ENCODE measurements around the gene RPS3A. TPM values are rescaled to one million over a fixed set of nuclear protein-coding genes. Genes with fewer than 3 reads are reported as not detected.

RPS3A gene
- total and polyA plus RNA-seq, 4 donors = 337 to 1,043 (median 588) TPM

DNA sequence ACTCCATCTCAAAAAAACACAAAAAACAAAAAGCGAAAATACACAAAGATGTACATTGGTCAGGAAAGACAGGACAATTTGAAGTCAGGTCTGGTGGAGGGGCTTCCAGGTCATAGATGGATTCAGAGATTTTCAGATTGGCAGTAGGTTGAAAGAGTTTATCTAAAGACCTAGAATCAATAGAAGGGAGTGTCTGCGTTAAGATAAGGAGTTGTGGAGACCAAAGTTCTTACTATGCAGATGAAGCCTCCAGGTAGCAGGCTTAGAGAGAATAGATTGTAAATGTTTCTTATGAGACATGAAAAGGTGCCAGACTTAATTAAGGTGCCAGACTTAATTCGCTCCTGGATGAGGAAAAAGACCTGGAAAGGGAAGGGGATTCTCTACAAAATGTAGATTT, 6.9 kb upstream of the RPS3A start:
- Histone ChIP-seq H3K27ac (ENCODE audit: low read depth in 1 of 2, low read length in 2 of 2) (no peak overlapping the region), H3K36me3 (ENCODE audit: control insufficient read depth in 4 of 4, insufficient read depth in 3 of 4, low read depth in 1 of 4, low read length in 3 of 4) (no peaks in the 10 kb centered on the region), H3K9me3 (ENCODE audit: control insufficient read depth in 4 of 4, low read length in 3 of 4) (no peaks in the 10 kb centered on the region), H3K27me3 (ENCODE audit: control insufficient read depth in 4 of 4, insufficient read depth in 4 of 4, low read length in 3 of 4) (no peaks in the 10 kb centered on the region), H3K4me1 (ENCODE audit: control insufficient read depth in 4 of 4, insufficient read depth in 4 of 4, low read length in 3 of 4) (no peaks in the 10 kb centered on the region), H3K4me3 (ENCODE audit: low read depth in 1 of 3, low read length in 3 of 3) (no peak overlapping the region), H3K9ac (ENCODE audit: low read depth in 1 of 2, low read length in 2 of 2) (no peak overlapping the region)
- TF ChIP-seq NR2F2 (IDR thresholded peaks at IDR 0.05) = no peak
- TF ChIP-seq FOXA2 (IDR thresholded peaks at IDR 0.05) = no peak
- TF ChIP-seq JUND (IDR thresholded peaks at IDR 0.05) = no peak
- TF ChIP-seq ATF3 (IDR thresholded peaks at IDR 0.05) = no peak
- TF ChIP-seq HNF4G (IDR thresholded peaks at IDR 0.05) = no peak
- no peak for TF ChIP-seq YY1 (IDR thresholded peaks at IDR 0.05)
- TF ChIP-seq, protein P1, sequence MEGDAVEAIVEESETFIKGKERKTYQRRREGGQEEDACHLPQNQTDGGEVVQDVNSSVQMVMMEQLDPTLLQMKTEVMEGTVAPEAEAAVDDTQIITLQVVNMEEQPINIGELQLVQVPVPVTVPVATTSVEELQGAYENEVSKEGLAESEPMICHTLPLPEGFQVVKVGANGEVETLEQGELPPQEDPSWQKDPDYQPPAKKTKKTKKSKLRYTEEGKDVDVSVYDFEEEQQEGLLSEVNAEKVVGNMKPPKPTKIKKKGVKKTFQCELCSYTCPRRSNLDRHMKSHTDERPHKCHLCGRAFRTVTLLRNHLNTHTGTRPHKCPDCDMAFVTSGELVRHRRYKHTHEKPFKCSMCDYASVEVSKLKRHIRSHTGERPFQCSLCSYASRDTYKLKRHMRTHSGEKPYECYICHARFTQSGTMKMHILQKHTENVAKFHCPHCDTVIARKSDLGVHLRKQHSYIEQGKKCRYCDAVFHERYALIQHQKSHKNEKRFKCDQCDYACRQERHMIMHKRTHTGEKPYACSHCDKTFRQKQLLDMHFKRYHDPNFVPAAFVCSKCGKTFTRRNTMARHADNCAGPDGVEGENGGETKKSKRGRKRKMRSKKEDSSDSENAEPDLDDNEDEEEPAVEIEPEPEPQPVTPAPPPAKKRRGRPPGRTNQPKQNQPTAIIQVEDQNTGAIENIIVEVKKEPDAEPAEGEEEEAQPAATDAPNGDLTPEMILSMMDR (IDR thresholded peaks at IDR 0.05; ENCODE audit: low read depth, low read length, missing input control) = no peak
- TF ChIP-seq, protein P2, sequence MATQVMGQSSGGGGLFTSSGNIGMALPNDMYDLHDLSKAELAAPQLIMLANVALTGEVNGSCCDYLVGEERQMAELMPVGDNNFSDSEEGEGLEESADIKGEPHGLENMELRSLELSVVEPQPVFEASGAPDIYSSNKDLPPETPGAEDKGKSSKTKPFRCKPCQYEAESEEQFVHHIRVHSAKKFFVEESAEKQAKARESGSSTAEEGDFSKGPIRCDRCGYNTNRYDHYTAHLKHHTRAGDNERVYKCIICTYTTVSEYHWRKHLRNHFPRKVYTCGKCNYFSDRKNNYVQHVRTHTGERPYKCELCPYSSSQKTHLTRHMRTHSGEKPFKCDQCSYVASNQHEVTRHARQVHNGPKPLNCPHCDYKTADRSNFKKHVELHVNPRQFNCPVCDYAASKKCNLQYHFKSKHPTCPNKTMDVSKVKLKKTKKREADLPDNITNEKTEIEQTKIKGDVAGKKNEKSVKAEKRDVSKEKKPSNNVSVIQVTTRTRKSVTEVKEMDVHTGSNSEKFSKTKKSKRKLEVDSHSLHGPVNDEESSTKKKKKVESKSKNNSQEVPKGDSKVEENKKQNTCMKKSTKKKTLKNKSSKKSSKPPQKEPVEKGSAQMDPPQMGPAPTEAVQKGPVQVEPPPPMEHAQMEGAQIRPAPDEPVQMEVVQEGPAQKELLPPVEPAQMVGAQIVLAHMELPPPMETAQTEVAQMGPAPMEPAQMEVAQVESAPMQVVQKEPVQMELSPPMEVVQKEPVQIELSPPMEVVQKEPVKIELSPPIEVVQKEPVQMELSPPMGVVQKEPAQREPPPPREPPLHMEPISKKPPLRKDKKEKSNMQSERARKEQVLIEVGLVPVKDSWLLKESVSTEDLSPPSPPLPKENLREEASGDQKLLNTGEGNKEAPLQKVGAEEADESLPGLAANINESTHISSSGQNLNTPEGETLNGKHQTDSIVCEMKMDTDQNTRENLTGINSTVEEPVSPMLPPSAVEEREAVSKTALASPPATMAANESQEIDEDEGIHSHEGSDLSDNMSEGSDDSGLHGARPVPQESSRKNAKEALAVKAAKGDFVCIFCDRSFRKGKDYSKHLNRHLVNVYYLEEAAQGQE (IDR thresholded peaks at IDR 0.05) = no peak
- TF ChIP-seq, protein P3, sequence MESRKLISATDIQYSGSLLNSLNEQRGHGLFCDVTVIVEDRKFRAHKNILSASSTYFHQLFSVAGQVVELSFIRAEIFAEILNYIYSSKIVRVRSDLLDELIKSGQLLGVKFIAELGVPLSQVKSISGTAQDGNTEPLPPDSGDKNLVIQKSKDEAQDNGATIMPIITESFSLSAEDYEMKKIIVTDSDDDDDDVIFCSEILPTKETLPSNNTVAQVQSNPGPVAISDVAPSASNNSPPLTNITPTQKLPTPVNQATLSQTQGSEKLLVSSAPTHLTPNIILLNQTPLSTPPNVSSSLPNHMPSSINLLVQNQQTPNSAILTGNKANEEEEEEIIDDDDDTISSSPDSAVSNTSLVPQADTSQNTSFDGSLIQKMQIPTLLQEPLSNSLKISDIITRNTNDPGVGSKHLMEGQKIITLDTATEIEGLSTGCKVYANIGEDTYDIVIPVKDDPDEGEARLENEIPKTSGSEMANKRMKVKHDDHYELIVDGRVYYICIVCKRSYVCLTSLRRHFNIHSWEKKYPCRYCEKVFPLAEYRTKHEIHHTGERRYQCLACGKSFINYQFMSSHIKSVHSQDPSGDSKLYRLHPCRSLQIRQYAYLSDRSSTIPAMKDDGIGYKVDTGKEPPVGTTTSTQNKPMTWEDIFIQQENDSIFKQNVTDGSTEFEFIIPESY (IDR thresholded peaks at IDR 0.05) = no peak
- TF ChIP-seq HNF4A (conservative IDR thresholded peaks at IDR 0.05) = no peak
- no peak for TF ChIP-seq EGR1 (IDR thresholded peaks at IDR 0.05; ENCODE audit: low read depth in 2 of 2)
- TF ChIP-seq, protein P4, sequence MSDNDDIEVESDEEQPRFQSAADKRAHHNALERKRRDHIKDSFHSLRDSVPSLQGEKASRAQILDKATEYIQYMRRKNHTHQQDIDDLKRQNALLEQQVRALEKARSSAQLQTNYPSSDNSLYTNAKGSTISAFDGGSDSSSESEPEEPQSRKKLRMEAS (IDR thresholded peaks at IDR 0.05) = no peak
- TF ChIP-seq RAD21 (IDR thresholded peaks at IDR 0.05) = no peak
- TF ChIP-seq SP1 (IDR thresholded peaks at IDR 0.05) = no peak
- DNase-seq (ENCODE audit: low spot score) = no peak
- WGBS = 69% methylated on average over 3 of the region's 3 CpGs

GRCh38 chr4:151093203-151093602, 6.2 kb upstream of the RPS3A start:
- Histone ChIP-seq H3K27ac (ENCODE audit: low read depth in 1 of 2, low read length in 2 of 2) (no peak overlapping the region), H3K4me1 (ENCODE audit: control insufficient read depth in 4 of 4, insufficient read depth in 4 of 4, low read length in 3 of 4) (no peaks in the 10 kb centered on the region)
- WGBS = 79% methylated on average over 3 of the region's 3 CpGs

More at GRCh38 chr4:151093203-151093602, 6.2 kb upstream of the RPS3A start:
- H3K4me3 ChIP-seq (ENCODE audit: low read depth in 1 of 3, low read length in 3 of 3) = no peak overlapping the region
- no peaks in the 10 kb centered on the region for H3K27me3 ChIP-seq (ENCODE audit: control insufficient read depth in 4 of 4, insufficient read depth in 4 of 4, low read length in 3 of 4)
- DNase-seq (ENCODE audit: low spot score) = no peak
- H3K9ac ChIP-seq (ENCODE audit: low read depth in 1 of 2, low read length in 2 of 2) = no peak overlapping the region
- H3K36me3 ChIP-seq (ENCODE audit: control insufficient read depth in 4 of 4, insufficient read depth in 3 of 4, low read depth in 1 of 4, low read length in 3 of 4) = no peaks in the 10 kb centered on the region
- no peaks in the 10 kb centered on the region for H3K9me3 ChIP-seq (ENCODE audit: control insufficient read depth in 4 of 4, low read length in 3 of 4)
- no peak for TF ChIP-seq YY1 (IDR thresholded peaks at IDR 0.05)
- TF ChIP-seq, protein P2 (IDR thresholded peaks at IDR 0.05) = no peak
